Activated CD4-positive, alpha-beta T cell treated with anti-CD3 and anti-CD28 coated beads, Interleukin-2, amount 50 U/mL, for 1 hour (primary cell): ENCODE data around the gene RPL26.
"Not testable (repeated sequence)": the region's sequence is repeated elsewhere in the genome, so short reads cannot be mapped to it uniquely, and the experiment has no call there.

Experiments used
- DNase-seq: peaks from one replicate; pipeline ENCODE4 v3.0.0-alpha.2; 2020

RPL26 gene

DNA sequence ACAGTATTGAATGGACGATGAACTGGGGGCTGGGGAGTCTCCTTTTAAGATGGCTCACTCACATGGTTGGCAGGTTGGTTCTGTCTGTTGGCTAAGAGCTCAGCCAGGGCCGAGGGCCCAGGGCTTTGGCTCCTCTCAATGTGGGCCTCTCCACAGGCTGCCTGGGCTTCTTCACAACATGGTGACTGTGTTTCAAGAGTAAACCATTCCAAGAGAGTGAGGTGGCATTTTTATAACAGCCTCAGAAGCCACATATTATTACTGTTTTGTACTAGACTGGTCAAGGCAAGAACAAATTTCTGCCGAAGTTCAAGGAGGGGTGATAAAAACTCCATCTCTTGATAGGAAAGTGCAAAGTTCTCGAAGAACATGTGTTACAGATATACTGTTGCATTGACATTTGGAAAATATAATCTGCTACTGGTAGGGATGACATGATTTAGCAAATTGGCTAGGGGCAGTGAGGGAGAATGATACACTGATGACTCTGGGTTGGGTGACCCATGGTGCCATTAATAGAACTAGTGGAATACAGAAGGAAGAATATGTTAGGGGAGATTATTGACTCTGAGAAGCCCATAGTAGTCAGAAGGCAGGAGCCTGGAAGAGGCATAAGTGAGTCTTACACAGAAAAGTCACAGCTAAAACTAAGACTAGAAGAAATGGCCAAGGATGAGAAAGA lies 20.2 kb downstream of the RPL26 start:
- no peak for DNase-seq

- DNase-seq, result no peak
Measured at GRCh38 chr17:8360751-8361150, 22.2 kb downstream of the RPL26 start.

DNA sequence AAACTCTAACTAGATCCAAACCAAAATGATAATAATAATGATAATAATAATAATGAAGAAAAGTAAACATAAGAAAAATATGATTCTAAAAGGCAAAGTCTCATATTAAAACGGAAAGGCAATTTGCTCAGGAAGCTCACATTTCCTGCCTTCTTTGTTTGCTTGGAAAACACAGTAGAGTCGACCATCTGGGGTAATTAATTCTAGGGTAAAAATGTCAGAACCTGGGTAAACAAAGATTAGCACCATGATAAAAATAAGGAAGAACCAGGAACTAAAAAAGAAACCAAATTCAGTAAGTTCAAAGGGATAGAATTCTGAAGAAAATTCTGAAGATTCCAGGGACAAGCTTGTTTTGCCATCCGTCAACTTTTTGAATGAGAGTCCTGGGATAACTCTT lies 22.7 kb downstream of the RPL26 start:
- DNase-seq, result no peak

- no peak for DNase-seq
Measured at GRCh38 chr17:8359769-8360168, 23.2 kb downstream of the RPL26 start.

GRCh38 chr17:8357910-8358309 lies 25.1 kb downstream of the RPL26 start:
- DNase-seq, result no peak

- DNase-seq, result no peak
Measured at GRCh38 chr17:8354236-8354635, 28.8 kb downstream of the RPL26 start.

GRCh38 chr17:8353736-8354135 lies 29.3 kb downstream of the RPL26 start:
- no peak for DNase-seq

- no peak for DNase-seq
Measured at GRCh38 chr17:8350339-8350738, 32.7 kb downstream of the RPL26 start.

- not testable (repeated sequence) for DNase-seq
Measured at GRCh38 chr17:8347001-8347400, 36.0 kb downstream of the RPL26 start.

- no peak for DNase-seq
Measured at GRCh38 chr17:8345951-8346665, 36.9 kb downstream of the RPL26 start.

DNA sequence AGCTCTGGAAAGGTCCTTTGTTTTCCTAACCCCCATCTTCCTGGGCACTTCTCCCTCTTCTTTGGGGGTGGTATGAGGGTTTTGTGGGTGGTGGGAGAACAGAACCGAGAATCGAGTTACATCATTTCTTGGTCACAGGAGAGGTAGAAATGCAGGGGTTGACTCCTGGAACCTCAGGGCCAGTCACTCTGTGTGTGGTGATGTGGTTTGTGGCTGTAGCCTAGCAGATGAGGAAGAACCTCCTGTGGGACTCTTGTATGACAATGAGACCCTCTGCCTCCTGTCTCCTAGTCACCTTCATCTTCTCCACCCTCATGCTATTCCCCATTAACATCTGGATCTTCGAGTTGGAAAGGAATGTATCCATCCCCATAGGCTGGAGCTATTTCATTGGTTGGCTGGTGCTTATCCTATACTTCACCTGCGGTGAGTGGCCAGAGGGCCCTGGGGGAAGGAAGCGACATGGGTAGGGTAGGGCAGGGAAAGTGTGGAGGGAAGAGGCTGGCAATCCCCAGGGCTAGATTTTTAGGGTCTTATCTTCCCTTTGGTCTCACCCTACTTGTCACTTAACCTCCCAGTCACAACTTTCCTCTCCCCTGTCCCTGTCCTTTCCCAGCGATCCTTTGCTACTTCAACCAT lies 37.8 kb downstream of the RPL26 start:
- no peak for DNase-seq

DNA sequence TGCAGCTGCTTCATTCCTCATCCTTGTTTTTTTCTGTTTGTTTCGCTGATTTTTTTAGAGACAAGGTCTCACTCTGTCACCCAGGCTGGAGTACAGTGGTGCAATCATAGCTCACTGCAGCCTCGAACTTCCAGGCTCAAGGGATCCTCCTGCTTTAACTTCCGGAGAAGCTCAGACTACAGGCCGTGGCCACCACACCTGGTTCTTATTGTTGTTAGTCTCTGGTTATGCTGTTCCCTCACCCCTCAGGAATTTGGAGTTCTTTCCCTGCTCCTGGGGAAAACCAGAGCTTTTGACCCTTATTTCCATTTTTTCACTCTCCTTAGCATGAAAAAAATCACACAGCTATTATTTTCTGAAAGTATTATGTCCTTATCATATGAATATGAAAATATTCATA lies 41.5 kb downstream of the RPL26 start:
- no peak for DNase-seq

DNA sequence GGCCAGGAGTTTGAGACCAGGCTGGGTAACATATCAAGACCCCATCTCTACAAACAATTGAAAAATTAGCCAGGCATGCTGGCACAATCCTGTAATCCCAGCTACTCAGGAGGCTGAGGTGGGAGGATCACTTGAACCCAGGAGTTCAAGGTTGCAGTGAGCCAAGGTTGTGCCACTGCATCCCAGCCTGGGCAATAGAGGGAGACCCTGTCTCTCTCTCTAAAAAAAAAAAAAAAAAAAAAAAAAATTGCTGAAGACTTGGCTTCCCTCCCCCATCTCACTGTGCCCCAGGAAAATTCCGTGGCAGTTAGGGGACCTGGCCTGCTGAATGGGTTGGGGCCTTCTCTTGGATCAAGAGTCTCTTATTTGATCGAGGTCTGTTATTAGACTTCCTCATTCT lies 43.5 kb downstream of the RPL26 start, which contains the start of gene ODF4:
Gene ODF4 (plus strand): TSS at position 301 of the 400 bp plus-strand sequence. CDS start 212 bp downstream, outside the sequence.
- no peak for DNase-seq

DNA sequence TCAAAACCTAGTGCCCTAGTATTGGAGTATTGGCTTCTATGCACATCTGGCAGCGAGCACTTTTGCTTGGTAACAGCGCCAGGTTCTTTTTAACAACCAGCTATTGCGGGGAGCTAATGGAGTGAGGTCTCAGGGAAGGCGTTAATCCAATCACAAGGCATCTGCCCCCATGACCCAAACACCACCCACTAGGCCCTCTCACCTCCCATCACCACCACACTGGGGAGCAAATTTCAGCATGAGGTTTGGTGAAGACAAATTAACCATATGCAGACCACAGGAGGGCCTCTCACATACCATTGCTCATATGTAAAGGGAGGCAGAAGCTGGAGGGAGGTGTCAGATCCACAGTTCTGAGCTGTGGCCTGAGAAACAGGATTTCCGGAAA lies 44.2 kb downstream of the RPL26 start:
- DNase-seq, result no peak

DNA sequence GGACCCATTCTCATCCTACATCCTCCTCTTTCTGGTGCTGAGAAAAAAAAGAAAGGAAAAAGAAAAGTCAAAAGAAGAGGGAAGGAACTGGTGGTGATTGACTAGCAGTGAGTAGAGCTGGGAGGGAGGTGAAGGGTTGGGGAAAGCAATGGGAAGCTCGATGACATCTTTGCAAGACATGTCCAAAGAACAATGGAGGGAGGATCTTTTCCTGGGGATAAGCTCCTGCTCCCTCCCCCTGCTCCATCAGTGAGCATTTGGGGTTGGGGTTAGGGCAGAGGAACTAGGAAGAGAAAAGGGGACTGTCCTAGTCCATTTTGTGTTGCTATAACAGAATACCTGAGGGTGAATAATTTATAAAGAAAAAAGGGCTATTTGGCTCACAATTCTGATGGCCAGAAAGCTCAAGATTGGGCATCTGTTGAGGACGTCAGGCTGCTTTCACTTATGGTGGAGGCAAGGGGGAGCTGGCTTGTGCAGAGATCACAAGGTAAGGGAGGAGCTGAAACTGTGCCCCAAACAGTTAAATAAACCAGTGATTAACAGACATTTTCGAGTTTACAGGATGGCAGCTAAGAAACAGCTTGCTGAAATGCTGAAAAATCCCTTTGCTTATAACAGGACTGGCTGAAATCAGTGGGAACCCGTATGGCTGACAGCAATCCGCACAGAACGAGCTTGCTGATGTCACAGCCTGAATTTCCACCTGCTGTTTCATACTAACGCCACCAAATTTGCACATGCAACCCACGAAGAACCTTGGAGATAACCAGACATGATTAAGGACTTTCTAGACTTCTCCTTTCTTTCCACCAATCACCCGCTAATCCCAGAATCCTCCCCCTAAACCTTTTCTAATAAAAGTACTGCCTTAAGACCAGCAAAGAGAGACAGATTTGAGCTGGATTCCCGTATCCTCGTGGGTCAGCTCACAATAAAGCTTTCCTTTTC lies 44.9 kb downstream of the RPL26 start:
- DNase-seq, result no peak

DNA sequence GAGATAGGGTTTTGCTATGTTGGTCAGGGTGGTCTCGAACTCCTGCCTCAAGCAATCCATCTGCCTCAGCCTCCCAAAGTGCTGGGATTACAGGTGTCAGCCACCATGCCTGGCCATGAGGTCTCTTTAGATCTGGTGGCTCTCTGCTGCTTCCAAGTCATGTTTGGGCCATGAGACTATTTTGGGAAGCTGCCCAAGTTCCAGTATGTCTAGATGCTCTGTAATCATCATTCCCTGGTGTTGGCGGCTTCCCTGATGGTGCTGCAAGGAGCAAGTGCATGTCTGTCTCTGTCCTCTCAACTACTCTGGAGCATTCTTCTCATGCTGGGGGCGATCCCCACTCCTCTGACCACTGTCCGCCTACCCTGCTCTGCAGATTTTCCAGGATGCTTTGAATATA lies 49.7 kb downstream of the RPL26 start:
- DNase-seq, result no peak

GRCh38 chr17:8332688-8333087 lies 50.3 kb downstream of the RPL26 start:
- no peak for DNase-seq

GRCh38 chr17:8332128-8332527 lies 50.9 kb downstream of the RPL26 start:
- no peak for DNase-seq
